HG02970 (cell line): ENCODE measurements around the gene CARM1.
"Not testable (repeated sequence)": the region's sequence is repeated elsewhere in the genome, so short reads cannot be mapped to it uniquely, and the experiment has no call there.

Experiments
- ATAC-seq: cut with Tn5 transposase; IDR thresholded peaks from one replicate; pipeline ENCODE4 v1.9.1; 2021; ENCODE audit warnings: mild to moderate bottlenecking, moderate library complexity, moderate number of reproducible peaks; ENCODE audit not compliant: unreplicated experiment, low FRiP score

CARM1 gene

GRCh38 chr19:10846500-10847202 lies 24.7 kb upstream of the CARM1 start:
- no peak for ATAC-seq

- no peak for ATAC-seq
These were observed 23.0 kb upstream of the CARM1 start, which contains the start of gene C19orf38 for GRCh38 chr19:10848230-10848856. C19orf38 (plus strand) TSS chr19:10848415; CDS start chr19:10848509, 94 bp downstream.

- no peak for ATAC-seq
These were observed 20.7 kb upstream of the CARM1 start for GRCh38 chr19:10850631-10851030.

GRCh38 chr19:10852098-10852800 lies 19.1 kb upstream of the CARM1 start:
- no peak for ATAC-seq

GRCh38 chr19:10852941-10853340 lies 18.4 kb upstream of the CARM1 start:
- no peak for ATAC-seq

GRCh38 chr19:10854350-10855089 lies 16.8 kb upstream of the CARM1 start:
- no peak for ATAC-seq

GRCh38 chr19:10855879-10856522 lies 15.4 kb upstream of the CARM1 start:
- ATAC-seq = no peak

GRCh38 chr19:10856899-10857298 lies 14.5 kb upstream of the CARM1 start:
- not testable (repeated sequence) for ATAC-seq

- no peak for ATAC-seq
These were observed 13.0 kb upstream of the CARM1 start for GRCh38 chr19:10858204-10858828.

- ATAC-seq = no peak
These were observed 10.2 kb upstream of the CARM1 start for GRCh38 chr19:10861103-10861651.

GRCh38 chr19:10862561-10863106 lies 8.7 kb upstream of the CARM1 start:
- no peak for ATAC-seq

- ATAC-seq = no peak
These were observed 8.1 kb upstream of the CARM1 start for GRCh38 chr19:10863107-10863717.

GRCh38 chr19:10864538-10864899 lies 6.8 kb upstream of the CARM1 start:
- no peak for ATAC-seq

- no peak for ATAC-seq
These were observed 4.9 kb upstream of the CARM1 start for GRCh38 chr19:10866495-10866894.

- ATAC-seq = no peak
These were observed 2.3 kb upstream of the CARM1 start for GRCh38 chr19:10868872-10869547.

- not testable (repeated sequence) for ATAC-seq
These were observed 1.5 kb upstream of the CARM1 start for GRCh38 chr19:10869872-10870311.

GRCh38 chr19:10870501-10870954 lies 825 bp upstream of the CARM1 start:
- ATAC-seq = no peak
